D721Med (cell line): ENCODE data around the gene PSMG4.

Experiments used
- DNase-seq: peaks from one replicate; pipeline ENCODE4 v3.0.0; 2011; ENCODE audit warnings: low spot score; ENCODE audit not compliant: insufficient read length
- FAIRE-seq: peaks from 2 replicates; lab custom pipeline; 2011; peaks lifted over from hg19 to GRCh38; lab: Jason Lieb, UNC
- CTCF ChIP-seq: IDR thresholded peaks from 2 replicates; pipeline ENCODE4 v1.5.1; 2012; ENCODE audit warnings: mild to moderate bottlenecking, control low read depth; ENCODE audit not compliant: insufficient read depth; ENCODE audit errors: missing control alignments

PSMG4 gene

GRCh38 chr6:3252861-3253596 lies 5.7 kb upstream of the PSMG4 start:
- no peak for TF ChIP-seq CTCF
- FAIRE-seq (no peak), DNase-seq (no peak)

DNA sequence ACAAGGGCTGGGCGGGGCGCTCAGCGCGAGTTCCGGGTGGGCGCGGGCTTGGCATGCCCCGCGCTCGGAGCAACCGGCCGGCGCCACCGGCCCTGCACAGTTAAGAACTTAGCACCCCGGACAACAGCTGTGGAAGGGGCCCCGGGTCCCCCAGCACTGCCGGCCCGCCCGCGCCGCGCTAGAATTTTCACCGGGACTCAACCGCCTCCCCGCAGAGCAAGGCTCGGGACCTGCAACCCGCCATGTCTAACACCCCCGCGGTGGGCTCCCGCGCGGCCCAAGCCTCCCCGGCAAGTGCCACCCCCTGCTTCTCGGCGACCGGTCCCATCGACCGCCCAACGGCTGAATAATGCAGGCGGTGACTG lies 5.2 kb upstream of the PSMG4 start:
- no peak for TF ChIP-seq CTCF
- DNase-seq (no peak), FAIRE-seq (no peak)

GRCh38 chr6:3258201-3258600 lies 546 bp upstream of the PSMG4 start:
- FAIRE-seq (no peak), DNase-seq (no peak)
- TF ChIP-seq CTCF = no peak

- FAIRE-seq = no peak
Measured at GRCh38 chr6:3259491-3259958, 778 bp downstream of the PSMG4 start.

GRCh38 chr6:3260296-3260695 lies 1.5 kb downstream of the PSMG4 start:
- DNase-seq = no peak
- no peak for TF ChIP-seq CTCF
- FAIRE-seq = no peak

More at GRCh38 chr6:3259491-3259958, 778 bp downstream of the PSMG4 start:
- no peak for TF ChIP-seq CTCF
- no peak for DNase-seq

GRCh38 chr6:3260772-3261517 lies 2.2 kb downstream of the PSMG4 start:
- TF ChIP-seq CTCF = no peak
- DNase-seq (no peak), FAIRE-seq (no peak)

- TF ChIP-seq CTCF = no peak
- DNase-seq (no peak), FAIRE-seq (no peak)
Measured at GRCh38 chr6:3261518-3261820, 2.7 kb downstream of the PSMG4 start.
